ENCODE measurements around the gene TMEM131L.
A peak's percentile ranks its signal among the peaks of the same experiment; 100 is the strongest.

TMEM131L gene

GRCh38 chr4:153623491-153623890, 157.3 kb downstream of the TMEM131L start:
- no peak for DNase-seq (ENCODE audit: low read depth)

- DNase-seq (ENCODE audit: low read depth) = no peak
These were observed 162.7 kb downstream of the TMEM131L start for GRCh38 chr4:153628796-153629315.

GRCh38 chr4:153629776-153630175, 163.6 kb downstream of the TMEM131L start:
- no peak for DNase-seq (ENCODE audit: low read depth)

- peak; percentile 29 for DNase-seq (ENCODE audit: low read depth)
These were observed 168.7 kb downstream of the TMEM131L start for GRCh38 chr4:153634738-153635353.

GRCh38 chr4:153635846-153636245, 169.7 kb downstream of the TMEM131L start:
- DNase-seq (ENCODE audit: low read depth) = no peak

GRCh38 chr4:153637201-153637600, 171.0 kb downstream of the TMEM131L start:
- DNase-seq (ENCODE audit: low read depth) = no peak

GRCh38 chr4:153638011-153638410, 171.9 kb downstream of the TMEM131L start:
- DNase-seq (ENCODE audit: low read depth) = no peak

GRCh38 chr4:153638999-153639398, 172.8 kb downstream of the TMEM131L start:
- no peak for DNase-seq (ENCODE audit: low read depth)

- no peak for DNase-seq (ENCODE audit: low read depth)
These were observed 174.0 kb downstream of the TMEM131L start for GRCh38 chr4:153639833-153640802.

GRCh38 chr4:153641532-153641931, 175.4 kb downstream of the TMEM131L start:
- no peak for DNase-seq (ENCODE audit: low read depth)

GRCh38 chr4:153643406-153644383, 177.5 kb downstream of the TMEM131L start:
- no peak for DNase-seq (ENCODE audit: low read depth)

- no peak for DNase-seq (ENCODE audit: low read depth)
These were observed 179.0 kb downstream of the TMEM131L start for GRCh38 chr4:153645183-153645582.

GRCh38 chr4:153646261-153646660, 180.1 kb downstream of the TMEM131L start:
- peak; percentile 18 for DNase-seq (ENCODE audit: low read depth)

- no peak for DNase-seq (ENCODE audit: low read depth)
These were observed 180.8 kb downstream of the TMEM131L start for GRCh38 chr4:153646978-153647377.

GRCh38 chr4:153647975-153648374, 181.8 kb downstream of the TMEM131L start:
- no peak for DNase-seq (ENCODE audit: low read depth)

- DNase-seq (ENCODE audit: low read depth) = no peak
These were observed 183.4 kb downstream of the TMEM131L start for GRCh38 chr4:153649572-153649991.

GRCh38 chr4:153651116-153651515, 185.0 kb downstream of the TMEM131L start:
- DNase-seq (ENCODE audit: low read depth) = no peak

- DNase-seq (ENCODE audit: low read depth) = no peak
These were observed 185.4 kb downstream of the TMEM131L start for GRCh38 chr4:153651587-153651986.

- peak; percentile 60 for DNase-seq (ENCODE audit: low read depth)
These were observed 186.1 kb downstream of the TMEM131L start for GRCh38 chr4:153652051-153652784.

GRCh38 chr4:153655002-153655541, 188.9 kb downstream of the TMEM131L start:
- no peak for DNase-seq (ENCODE audit: low read depth)

GRCh38 chr4:153655928-153656327, 189.8 kb downstream of the TMEM131L start:
- DNase-seq (ENCODE audit: low read depth) = peak; percentile 91
